ENCODE measurements around the gene TP53I13.

Gene TP53I13

GRCh38 chr17:29595107-29595942, 26.8 kb downstream of the TP53I13 start:
- no peak for DNase-seq

- DNase-seq = no peak
Measured at GRCh38 chr17:29595943-29596774, 27.7 kb downstream of the TP53I13 start.

GRCh38 chr17:29596811-29597210, 28.3 kb downstream of the TP53I13 start:
- DNase-seq = no peak

- no peak for DNase-seq
Measured at GRCh38 chr17:29597361-29598172, 29.1 kb downstream of the TP53I13 start.

- no peak for DNase-seq
Measured at GRCh38 chr17:29603109-29603674, 34.7 kb downstream of the TP53I13 start.

GRCh38 chr17:29607557-29608195, 39.2 kb downstream of the TP53I13 start:
- no peak for DNase-seq

- no peak for DNase-seq
Measured at GRCh38 chr17:29608986-29609385, 40.5 kb downstream of the TP53I13 start.

GRCh38 chr17:29610395-29610794, 41.9 kb downstream of the TP53I13 start:
- DNase-seq = no peak

- no peak for DNase-seq
Measured at GRCh38 chr17:29611351-29612093, 43.0 kb downstream of the TP53I13 start.

- no peak for DNase-seq
Measured at GRCh38 chr17:29612094-29612403, 43.5 kb downstream of the TP53I13 start.

- no peak for DNase-seq
Measured at GRCh38 chr17:29612404-29613280, 44.1 kb downstream of the TP53I13 start.

- no peak for DNase-seq
Measured at GRCh38 chr17:29613352-29613837, 44.9 kb downstream of the TP53I13 start.

- no peak for DNase-seq
Measured at GRCh38 chr17:29613856-29614255, 45.4 kb downstream of the TP53I13 start.

- no peak for DNase-seq
Measured at GRCh38 chr17:29614349-29615047, 46.0 kb downstream of the TP53I13 start.

- DNase-seq = no peak
Measured at GRCh38 chr17:29615048-29615385, 46.5 kb downstream of the TP53I13 start.

- no peak for DNase-seq
Measured at GRCh38 chr17:29615492-29616299, 47.2 kb downstream of the TP53I13 start.

- no peak for DNase-seq
Measured at GRCh38 chr17:29616300-29617048, 48.0 kb downstream of the TP53I13 start.

GRCh38 chr17:29617125-29617480, 48.6 kb downstream of the TP53I13 start:
- peak; percentile 62 for DNase-seq
